ENCODE measurements around the gene ILF2.
A peak's percentile ranks its signal among the peaks of the same experiment; 100 is the strongest.

ILF2 gene

GRCh38 chr1:153627715-153628626 is 42.8 kb downstream of the ILF2 start, which contains the start of gene S100A1:
TSS of gene S100A1 (plus strand) at chr1:153628434. CDS start at chr1:153630522, 2,088 bp downstream.
- DNase-seq (ENCODE audit: low read depth), result no peak

- peak; percentile 91 for DNase-seq (ENCODE audit: low read depth)
Measured at GRCh38 chr1:153626904-153627714, 43.7 kb downstream of the ILF2 start, which contains the start of gene S100A13. TSS of gene S100A13 (minus strand) at chr1:153627505. CDS start at chr1:153626472, 1,033 bp downstream.

DNA sequence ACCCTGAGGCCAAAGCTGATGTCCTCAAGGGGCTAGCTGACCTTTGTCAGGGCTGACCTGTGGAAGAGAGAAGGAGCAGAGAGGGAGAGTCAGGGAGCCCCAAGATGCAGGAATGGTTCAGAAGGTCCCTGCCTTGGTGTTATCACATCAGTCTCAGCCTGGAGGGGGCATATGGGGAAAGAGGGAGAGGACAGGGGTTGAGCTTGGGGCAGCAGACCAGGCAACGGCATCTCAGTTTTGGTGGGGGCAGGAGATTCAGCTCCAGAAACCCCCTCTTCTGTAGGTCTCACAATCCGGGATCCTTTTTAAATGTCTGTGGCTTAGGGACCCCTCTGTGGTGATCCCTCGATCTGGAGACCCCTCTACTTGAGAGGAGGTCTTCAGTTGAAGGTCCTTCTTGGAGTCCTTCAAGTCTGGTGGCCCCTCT is 44.3 kb downstream of the ILF2 start:
- DNase-seq (ENCODE audit: low read depth), result no peak

GRCh38 chr1:153624965-153625611 is 45.7 kb downstream of the ILF2 start:
- DNase-seq (ENCODE audit: low read depth), result no peak

DNA sequence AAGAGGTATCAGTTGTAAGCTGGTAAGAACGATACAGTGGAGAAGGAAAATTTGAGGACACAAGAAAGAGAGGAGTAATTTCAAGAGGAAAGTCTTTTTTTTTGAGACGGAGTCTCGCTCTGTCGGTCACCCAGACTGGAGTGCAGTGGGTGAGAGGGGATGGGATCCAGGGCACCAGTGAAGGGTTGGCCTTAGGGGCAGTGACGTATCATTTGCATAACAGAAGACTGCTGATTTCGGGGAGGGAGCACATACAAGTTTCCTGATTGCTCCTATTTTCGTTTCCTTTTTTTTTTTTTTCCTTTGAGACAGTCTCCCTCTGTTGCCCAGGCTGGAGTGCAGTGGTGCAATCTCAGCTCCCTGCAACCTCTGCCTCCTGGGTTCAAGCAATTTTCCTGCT is 47.7 kb downstream of the ILF2 start:
- DNase-seq (ENCODE audit: low read depth), result no peak

DNA sequence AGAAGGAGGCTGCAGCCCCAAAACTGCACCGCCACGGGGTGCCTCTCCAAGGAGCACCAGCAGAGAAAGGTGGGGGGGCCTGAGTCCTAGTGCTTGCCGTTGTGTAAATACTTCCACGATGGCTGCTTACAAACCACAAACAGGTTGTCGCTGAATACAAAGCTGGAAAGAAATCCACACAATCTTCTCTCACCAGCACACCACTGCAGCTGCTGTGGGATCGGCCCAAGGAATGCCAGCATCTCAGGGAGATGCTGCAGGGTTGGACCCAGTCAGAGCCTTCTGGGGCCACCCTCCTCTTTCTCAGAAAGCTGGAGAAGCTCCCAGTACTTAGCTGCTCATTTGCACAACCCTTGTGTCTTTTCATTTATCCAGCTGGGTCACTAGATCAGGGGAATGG is 51.6 kb downstream of the ILF2 start:
- DNase-seq (ENCODE audit: low read depth), result no peak

DNA sequence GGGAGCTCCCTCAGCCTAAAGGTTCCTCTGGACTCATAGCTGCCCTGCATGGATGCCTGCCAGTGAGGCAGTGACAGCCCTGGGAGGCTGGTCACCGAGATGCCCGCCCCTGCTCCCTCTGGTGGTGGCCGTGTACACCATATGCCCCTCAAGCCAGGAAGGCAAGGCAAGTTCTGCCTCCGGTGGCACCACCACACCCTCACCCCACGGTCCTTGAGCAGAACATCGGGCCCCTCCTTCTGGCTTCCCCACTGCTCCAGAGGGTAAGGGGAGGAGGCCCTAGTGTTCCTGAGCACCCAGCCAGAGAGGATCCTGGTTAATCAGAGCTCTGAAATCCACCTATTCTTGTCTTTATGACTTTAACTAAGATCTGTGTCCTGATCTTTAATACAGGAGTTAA is 53.1 kb downstream of the ILF2 start:
- DNase-seq (ENCODE audit: low read depth), result peak; percentile 60

DNA sequence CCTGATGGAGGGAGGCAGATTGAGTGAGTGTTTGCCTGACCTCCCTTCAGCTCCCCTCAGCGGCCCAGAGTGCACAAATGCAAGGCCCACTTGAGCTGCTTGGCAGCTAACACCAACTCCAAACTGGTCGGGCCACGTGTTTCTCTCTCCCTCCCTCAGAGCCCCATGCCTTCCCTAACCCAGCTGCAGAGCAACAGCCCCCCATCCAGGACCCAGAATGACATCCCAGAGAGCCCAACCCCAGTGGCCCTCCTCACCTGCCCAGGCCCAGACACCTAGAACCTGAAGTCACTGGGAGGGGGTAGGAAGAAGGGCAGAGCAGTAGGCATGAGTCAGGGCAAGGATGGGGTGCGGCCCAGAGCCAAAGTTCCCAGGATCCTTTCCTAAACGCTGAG is 53.9 kb downstream of the ILF2 start:
- DNase-seq (ENCODE audit: low read depth), result no peak

DNA sequence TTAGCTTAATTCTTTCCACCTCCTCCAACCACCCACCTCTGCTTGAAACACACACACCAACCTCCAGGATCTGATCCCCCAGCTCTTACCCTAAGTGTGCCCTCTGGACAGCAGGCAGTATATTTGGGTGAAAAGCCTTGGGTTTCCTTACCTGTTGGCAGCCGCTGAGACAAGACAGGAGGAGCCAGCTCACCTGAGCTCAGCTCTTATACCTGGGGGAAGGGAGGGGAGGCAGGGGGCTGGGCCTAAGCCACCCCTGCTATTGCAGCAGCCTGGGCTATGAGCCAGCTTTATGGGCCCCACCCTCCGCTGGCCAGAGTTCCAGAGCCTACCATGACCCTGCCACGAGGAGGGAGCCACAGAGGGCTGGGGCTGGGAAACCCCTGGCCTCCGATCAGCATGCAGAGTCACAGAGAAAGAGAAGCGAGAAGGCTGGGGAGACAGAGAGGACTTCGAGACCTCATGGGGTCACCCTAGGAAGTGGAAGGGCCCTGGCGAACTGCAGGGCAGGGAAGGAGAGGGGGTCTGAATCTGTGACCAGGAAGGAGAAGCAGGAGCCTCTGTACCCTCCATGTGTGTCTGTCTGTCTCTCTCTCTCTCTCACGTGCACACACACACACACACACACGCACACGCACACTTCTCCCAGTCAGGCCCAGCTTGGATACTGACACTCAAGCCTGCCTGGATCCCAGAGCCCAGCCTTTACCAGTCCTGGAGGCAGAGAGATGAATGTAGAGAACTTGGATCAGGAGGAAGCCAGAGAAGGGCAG is 54.5 kb downstream of the ILF2 start, which contains the start of gene S100A14:
Gene S100A14, minus strand, starts transcription at position 182 of the 773 bp plus-strand sequence. CDS start 467 bp downstream, outside the sequence.
- DNase-seq (ENCODE audit: low read depth), result no peak

DNA sequence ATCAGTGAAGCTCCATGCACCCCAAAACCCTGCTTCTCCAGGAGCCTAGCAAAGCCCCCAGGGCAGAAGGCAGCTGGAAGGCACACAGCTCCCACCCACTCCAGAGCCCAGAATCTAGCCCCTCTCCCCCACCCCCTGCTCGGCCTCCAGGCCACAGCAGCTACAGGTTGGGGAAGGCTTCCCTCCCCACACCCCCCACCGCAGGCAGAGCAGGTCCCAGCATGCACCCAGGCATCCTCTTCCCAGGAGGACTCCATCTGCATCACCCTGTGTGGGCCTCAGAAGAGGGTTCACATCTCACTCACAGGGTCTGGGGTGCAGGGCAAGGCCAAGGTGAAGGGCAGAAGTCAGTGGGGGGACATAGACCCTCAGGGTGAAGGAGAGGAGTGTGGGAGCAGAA is 55.4 kb downstream of the ILF2 start:
- no peak for DNase-seq (ENCODE audit: low read depth)

- DNase-seq (ENCODE audit: low read depth), result no peak
Measured at GRCh38 chr1:153614906-153615305, 55.9 kb downstream of the ILF2 start.

DNA sequence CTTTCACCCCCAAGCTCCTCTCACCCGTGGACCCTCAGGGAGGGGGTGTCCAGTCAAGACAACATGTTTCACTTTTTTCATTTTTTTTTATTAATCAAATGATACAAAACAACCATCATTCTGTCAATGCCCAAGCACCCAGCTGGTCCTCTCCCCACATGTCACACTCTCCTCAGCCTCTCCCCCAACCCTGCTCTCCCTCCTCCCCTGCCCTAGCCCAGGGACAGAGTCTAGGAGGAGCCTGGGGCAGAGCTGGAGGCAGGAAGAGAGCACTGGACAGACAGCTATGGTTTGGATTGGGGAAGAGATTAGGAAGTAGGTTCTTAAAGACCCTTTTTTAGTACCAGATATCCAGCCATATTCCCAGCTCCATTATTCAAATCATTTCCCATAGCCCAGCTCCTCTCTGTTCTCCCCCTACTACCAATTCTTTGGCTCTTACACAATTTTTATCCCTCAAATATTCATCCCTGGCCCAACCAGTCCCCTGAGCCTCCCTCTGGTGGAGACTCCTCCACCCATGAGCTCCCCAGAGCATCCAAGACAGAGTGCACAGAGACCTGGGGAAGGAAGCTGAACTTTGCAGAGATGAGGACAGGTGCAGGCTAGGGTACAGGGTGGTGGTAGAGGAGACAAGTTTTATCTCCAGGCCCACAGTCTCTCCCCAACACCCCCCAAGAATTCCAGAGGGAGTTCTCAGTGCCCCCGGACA is 56.4 kb downstream of the ILF2 start:
- DNase-seq (ENCODE audit: low read depth), result no peak

DNA sequence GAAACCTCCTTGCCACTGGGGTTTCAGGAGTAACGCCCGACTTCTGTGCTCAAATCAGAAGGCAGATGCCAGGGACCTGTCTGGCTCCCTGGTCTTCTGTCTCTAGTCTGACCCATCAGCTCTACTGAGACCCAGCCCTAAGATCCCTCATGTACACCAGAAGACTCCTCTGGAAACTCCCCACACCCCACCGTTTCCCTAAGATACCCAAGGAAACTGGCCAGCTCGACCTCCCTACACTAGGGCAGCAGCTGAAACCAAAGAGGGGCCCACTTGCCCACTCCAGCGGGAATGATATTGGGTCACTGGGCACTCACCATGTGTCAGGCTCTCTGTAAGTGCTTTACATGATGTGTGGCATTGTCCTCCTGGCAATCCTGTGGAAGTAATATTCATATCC is 57.4 kb downstream of the ILF2 start:
- DNase-seq (ENCODE audit: low read depth), result no peak

- DNase-seq (ENCODE audit: low read depth), result peak; percentile 62
Measured at GRCh38 chr1:153612755-153613331, 58.0 kb downstream of the ILF2 start, which contains the start of gene S100A16. TSS of gene S100A16 (minus strand) at chr1:153613137. CDS start at chr1:153608151, 4,986 bp downstream.

DNA sequence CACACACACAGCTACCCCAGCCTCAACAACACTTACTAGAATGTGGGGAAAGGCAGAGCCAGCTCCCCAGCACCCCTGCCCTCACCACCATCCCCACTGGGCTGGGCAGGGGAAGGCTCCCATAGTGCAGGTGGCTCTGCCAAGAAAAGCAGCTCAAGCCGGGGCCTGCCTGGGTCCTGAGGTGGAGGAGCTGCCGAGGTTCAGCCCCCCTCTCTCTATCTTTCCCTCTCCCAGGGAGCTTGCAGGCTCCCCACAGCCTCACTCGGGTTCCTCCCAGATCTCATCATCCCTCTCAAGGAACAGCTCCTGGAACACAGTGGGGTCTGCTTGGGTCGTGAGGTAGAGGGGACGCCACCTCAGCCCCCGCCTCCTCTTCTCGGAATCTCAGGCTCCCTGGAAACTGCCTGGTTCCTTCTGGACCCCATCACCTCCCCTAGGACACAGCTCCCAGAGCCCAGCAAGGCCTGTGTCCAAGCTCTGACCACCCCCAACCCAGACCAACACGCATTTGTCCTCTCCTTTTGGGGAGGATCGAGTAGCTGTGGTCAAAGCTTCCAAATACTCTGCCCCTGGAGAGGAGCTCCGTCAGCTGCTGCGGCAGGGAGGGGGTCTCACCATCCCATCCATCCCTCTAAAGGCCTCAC is 58.6 kb downstream of the ILF2 start:
- no peak for DNase-seq (ENCODE audit: low read depth)

All from GM04504 (cell line).